NT2/D1 (cell line): ENCODE results near the gene FBXO47.

Experiments
- DNase-seq: peaks from one replicate; pipeline ENCODE4 v3.0.0-alpha.2; 2011; ENCODE audit warnings: low read depth, low spot score
- H3K27me3 ChIP-seq: 2 replicates; pipeline ENCODE4 v1.6.0; 2011; ENCODE audit warnings: mild to moderate bottlenecking; ENCODE audit not compliant: insufficient read length, insufficient read depth
- H3K36me3 ChIP-seq: 2 replicates; pipeline ENCODE4 v1.6.1; 2011; ENCODE audit warnings: mild to moderate bottlenecking, low read length, mixed read lengths; ENCODE audit not compliant: insufficient read depth, insufficient read length
- H3K4me1 ChIP-seq: 2 replicates; pipeline ENCODE4 v1.5.1; 2011; ENCODE audit not compliant: insufficient read depth, insufficient read length
- H3K4me3 ChIP-seq: 2 replicates; pipeline ENCODE4 v1.5.1; 2011; ENCODE audit warnings: low read depth; ENCODE audit not compliant: insufficient read length
- H3K9ac ChIP-seq: 2 replicates; pipeline ENCODE4 v1.6.0; 2011; ENCODE audit warnings: low read depth; ENCODE audit not compliant: insufficient read length
- H3K9me3 ChIP-seq: 2 replicates; pipeline ENCODE4 v1.5.1; 2011; ENCODE audit warnings: mild to moderate bottlenecking, low read length; ENCODE audit not compliant: insufficient read depth
- SUZ12 ChIP-seq: IDR thresholded peaks from 2 replicates; pipeline ENCODE4 v1.6.1; 2011; ENCODE audit not compliant: insufficient read length, insufficient read depth; ENCODE audit errors: extremely low read depth
- YY1 ChIP-seq: IDR thresholded peaks from 2 replicates; pipeline ENCODE4 v1.6.1; 2011; ENCODE audit not compliant: insufficient read length, insufficient read depth
- ZNF274 ChIP-seq: IDR thresholded peaks from 2 replicates; pipeline ENCODE4 v1.6.1; 2011; ENCODE audit warnings: mild to moderate bottlenecking, low read depth, low read length

Gene FBXO47

DNA sequence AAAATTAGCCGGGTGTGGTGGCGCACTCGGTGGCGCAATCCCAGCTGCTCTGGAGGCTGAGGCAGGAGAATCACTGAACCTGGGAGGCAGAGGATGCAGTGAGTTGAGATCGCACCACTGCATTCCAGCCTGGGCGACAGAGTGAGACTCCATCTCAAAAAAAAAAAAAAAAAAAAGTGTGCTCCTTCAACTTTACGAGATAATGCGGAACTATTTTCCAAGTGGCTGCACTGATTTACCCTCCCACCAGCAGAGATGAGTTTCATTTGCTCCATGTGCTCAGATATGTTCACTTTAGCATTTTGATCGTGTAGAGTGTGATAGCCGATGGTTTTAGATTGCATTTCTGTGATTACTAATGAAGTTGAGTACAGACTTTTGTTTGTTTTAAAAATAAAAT lies 61.8 kb downstream of the FBXO47 start:
- TF ChIP-seq SUZ12 (no peak), ZNF274 (no peak), YY1 (no peak)
- no peak overlapping the region for H3K9ac ChIP-seq
- H3K27me3 ChIP-seq, result no peaks in the 10 kb centered on the region
- H3K9me3 ChIP-seq, result no peaks in the 10 kb centered on the region
- H3K4me1 ChIP-seq, result peaks cover 21% of the 10 kb centered on the region
- no peak for DNase-seq
- H3K4me3 ChIP-seq, result no peak overlapping the region
- peaks cover 76% of the 10 kb centered on the region for H3K36me3 ChIP-seq

DNA sequence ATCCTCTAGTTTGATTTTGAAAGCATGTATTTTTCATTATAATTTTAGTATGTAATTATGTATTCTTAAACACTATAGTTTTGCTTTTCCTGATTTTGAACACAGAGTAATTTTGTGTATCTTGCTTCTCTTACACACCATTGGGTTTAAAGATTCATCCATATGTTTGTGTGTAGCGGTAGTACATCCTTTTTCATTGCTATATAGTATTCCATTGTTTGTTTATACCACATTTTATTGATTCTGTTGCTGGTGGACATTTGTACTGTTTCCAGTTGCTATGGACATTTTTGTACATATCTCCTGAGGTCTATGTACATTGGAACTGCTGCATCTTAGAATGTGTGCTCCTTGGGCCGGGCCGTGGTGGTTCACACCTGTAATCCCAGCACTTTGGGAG lies 62.3 kb downstream of the FBXO47 start:
- Histone ChIP-seq H3K9me3 (no peaks in the 10 kb centered on the region), H3K27me3 (no peaks in the 10 kb centered on the region), H3K4me1 (peaks cover 21% of the 10 kb centered on the region), H3K4me3 (no peak overlapping the region), H3K36me3 (peaks cover 71% of the 10 kb centered on the region), H3K9ac (no peak overlapping the region)
- TF ChIP-seq YY1, result no peak
- TF ChIP-seq SUZ12, result no peak
- TF ChIP-seq ZNF274, result no peak
- no peak for DNase-seq

DNA sequence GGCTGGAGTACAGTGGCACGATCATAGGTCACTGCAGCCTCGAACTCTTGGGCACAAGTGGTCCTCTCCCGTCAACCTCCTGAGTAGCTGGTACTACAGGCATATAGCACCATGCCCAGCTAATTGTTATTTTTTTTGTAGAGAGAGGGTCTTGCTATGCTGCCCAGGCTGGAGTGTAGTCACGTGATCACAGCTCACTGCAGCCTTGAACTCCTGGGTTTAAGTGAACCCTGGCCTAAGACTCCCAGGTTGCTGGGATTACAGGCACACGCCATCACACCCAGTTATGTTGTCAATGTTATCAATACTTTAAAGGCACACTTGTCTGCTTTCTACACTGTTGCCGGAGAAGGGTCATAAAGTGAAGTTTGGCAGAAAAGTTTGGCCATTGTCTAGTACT lies 63.8 kb downstream of the FBXO47 start:
- no peak for DNase-seq
- TF ChIP-seq SUZ12 (no peak), ZNF274 (no peak), YY1 (no peak)
- Histone ChIP-seq H3K27me3 (no peaks in the 10 kb centered on the region), H3K4me3 (no peak overlapping the region), H3K4me1 (peaks cover 27% of the 10 kb centered on the region), H3K9ac (no peak overlapping the region), H3K9me3 (no peaks in the 10 kb centered on the region), H3K36me3 (peaks cover 72% of the 10 kb centered on the region)

DNA sequence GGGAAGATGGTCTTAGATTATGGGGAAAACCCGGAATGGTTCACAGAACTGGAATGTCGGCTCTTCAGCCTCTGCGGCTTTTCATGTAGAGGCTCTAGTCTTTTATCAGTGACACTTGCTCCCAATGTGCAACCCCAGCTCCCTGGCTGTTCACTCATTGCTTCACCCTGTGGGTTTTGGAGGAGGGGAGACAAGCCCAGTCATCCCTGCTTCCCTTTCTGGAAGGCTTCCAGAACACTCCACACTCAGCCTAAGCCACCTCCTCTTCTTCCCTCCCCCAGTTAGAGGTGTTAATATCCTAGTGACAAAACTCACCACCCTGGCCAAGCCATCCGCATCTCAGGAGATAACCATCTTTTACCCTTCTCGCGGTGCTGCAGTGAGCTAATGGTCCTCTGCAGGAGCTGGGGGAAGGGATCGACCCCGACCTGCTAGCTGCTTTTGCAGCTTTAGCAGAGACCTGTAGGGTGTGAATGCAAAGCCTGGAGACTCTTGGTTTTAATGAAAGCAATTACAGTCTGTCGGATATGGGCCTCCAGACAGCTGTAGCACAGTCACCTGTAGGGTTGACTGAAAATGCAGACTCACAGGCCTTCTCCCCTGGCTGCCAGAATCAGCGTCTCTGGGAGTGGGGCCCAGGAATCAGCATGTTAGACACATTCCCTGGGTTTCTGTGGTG lies 66.1 kb downstream of the FBXO47 start:
- Histone ChIP-seq H3K9me3 (no peaks in the 10 kb centered on the region), H3K4me3 (no peak overlapping the region), H3K27me3 (no peaks in the 10 kb centered on the region), H3K9ac (peak overlapping the region; percentile 25), H3K36me3 (peaks cover 77% of the 10 kb centered on the region), H3K4me1 (peaks cover 38% of the 10 kb centered on the region)
- TF ChIP-seq YY1 (no peak), SUZ12 (no peak), ZNF274 (no peak)
- DNase-seq, result no peak

DNA sequence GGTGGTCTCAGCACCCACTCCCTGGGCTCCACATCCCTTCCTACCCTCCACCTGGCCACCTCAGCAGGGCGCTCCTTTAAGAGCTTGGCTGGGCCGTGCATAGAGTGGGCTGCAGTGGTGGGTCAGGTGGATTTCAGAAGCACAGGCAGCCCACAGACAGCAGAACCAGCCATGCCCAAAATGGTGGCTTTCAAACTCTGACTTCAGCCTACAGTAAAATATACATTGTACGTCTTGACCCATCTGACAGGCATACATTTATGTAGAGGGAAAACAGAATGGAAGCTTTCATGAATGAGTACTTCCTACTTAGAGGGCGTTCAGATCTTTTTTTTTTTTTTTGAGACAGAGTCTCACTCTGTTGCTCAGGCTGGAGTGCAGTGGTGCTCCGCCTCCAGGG lies 67.8 kb downstream of the FBXO47 start:
- Histone ChIP-seq H3K36me3 (peaks cover 80% of the 10 kb centered on the region), H3K4me1 (peaks cover 39% of the 10 kb centered on the region), H3K27me3 (no peaks in the 10 kb centered on the region), H3K9ac (no peak overlapping the region), H3K4me3 (no peak overlapping the region), H3K9me3 (no peaks in the 10 kb centered on the region)
- no peak for TF ChIP-seq ZNF274
- no peak for TF ChIP-seq YY1
- no peak for TF ChIP-seq SUZ12
- no peak for DNase-seq

DNA sequence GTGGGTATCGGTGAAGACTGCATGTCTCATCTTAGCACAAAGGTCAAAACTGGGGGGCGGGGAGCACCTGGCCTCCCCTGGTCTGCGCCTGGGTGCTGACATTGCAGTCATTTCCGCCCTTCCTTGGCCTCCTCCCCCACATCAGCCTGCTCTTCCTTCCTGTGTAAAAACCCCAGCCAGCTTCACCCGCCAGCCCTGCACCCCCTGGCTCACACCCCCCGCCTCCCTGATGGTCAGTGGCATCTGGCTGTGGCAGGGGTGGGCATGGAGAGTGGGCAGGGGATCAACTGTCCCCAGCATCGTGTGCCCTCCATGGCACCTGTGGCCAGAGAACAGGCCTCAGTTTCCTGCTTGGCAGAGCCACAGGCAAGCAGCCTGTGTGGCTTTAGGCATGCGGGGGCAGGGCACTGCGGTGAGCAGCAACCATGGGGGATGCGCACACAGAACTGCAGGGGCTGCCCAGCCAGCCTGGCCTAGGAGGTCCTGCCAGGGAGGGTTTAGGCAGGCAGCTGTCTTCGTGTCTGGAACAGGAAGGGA lies 68.3 kb downstream of the FBXO47 start:
- no peak overlapping the region for H3K4me3 ChIP-seq

DNA sequence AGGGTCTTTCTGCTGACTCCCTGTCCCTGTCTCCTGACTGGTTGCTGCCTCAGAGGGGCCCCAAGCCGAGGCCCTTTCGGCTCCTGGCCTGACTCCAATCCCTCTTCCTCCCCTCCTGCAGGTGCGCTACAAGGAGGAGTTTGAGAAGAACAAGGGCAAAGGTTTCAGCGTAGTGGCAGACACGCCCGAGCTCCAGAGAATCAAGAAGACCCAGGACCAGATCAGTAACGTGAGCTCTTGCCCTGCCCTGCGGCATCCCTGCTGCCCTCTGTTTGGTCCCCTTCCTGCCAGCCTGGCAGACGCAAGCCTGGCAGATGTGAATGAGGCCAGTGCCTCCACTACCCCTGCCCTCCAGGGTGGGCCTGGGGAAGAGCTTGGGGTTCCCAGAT lies 68.9 kb downstream of the FBXO47 start:
- Histone ChIP-seq H3K36me3 (peaks cover 78% of the 10 kb centered on the region), H3K4me3 (no peak overlapping the region), H3K9me3 (no peaks in the 10 kb centered on the region), H3K4me1 (peaks cover 39% of the 10 kb centered on the region), H3K9ac (no peak overlapping the region), H3K27me3 (no peaks in the 10 kb centered on the region)
- TF ChIP-seq ZNF274, result no peak
- TF ChIP-seq SUZ12, result no peak
- no peak for TF ChIP-seq YY1
- no peak for DNase-seq

More for the DNA sequence above, 68.3 kb downstream of the FBXO47 start:
- TF ChIP-seq SUZ12 (no peak), YY1 (no peak), ZNF274 (no peak)
- peaks cover 39% of the 10 kb centered on the region for H3K4me1 ChIP-seq
- no peaks in the 10 kb centered on the region for H3K27me3 ChIP-seq
- peaks cover 83% of the 10 kb centered on the region for H3K36me3 ChIP-seq
- no peaks in the 10 kb centered on the region for H3K9me3 ChIP-seq
- DNase-seq, result no peak
- H3K9ac ChIP-seq, result peak overlapping the region; percentile 53
